Loucy (cell line): ENCODE results near the gene STYXL2.

Experiments used
- H2AFZ ChIP-seq: fragments of 200-600 bp; sonication (generic); 2 replicates; pipeline ENCODE4 v1.6.0; 2016; ENCODE audit warnings: antibody characterized with exemption, mild to moderate bottlenecking, low read length, moderate library complexity
- H3F3A ChIP-seq: fragments of 200-600 bp; 2 replicates; pipeline ENCODE4 v1.6.0; 2016; ENCODE audit warnings: antibody characterized with exemption, low read depth, mild to moderate bottlenecking
- H3K27me3 ChIP-seq: fragments of 200-600 bp; sonication (generic); 2 replicates; pipeline ENCODE4 v1.6.1; 2014; ENCODE audit warnings: low read length, mild to moderate bottlenecking; ENCODE audit not compliant: insufficient read depth, poor library complexity, severe bottlenecking
- H3K36me3 ChIP-seq: fragments of 200-600 bp; sonication (generic); 2 replicates; pipeline ENCODE4 v1.6.1; 2016; ENCODE audit warnings: low read length; ENCODE audit not compliant: insufficient read depth
- H3K4me1 ChIP-seq: fragments of 200-600 bp; sonication (generic); 2 replicates; pipeline ENCODE4 v1.5.1; 2014; ENCODE audit warnings: low read length, mild to moderate bottlenecking; ENCODE audit not compliant: insufficient read depth, poor library complexity, severe bottlenecking
- H3K4me2 ChIP-seq: fragments of 200-600 bp; sonication (generic); 2 replicates; pipeline ENCODE4 v1.6.0; 2014; ENCODE audit warnings: antibody characterized with exemption, low read length, low read depth, mild to moderate bottlenecking; ENCODE audit not compliant: poor library complexity, severe bottlenecking
- H3K4me3 ChIP-seq: fragments of 200-600 bp; sonication (generic); 2 replicates; pipeline ENCODE4 v1.5.1; 2014; ENCODE audit warnings: low read length, mild to moderate bottlenecking, mixed read lengths; ENCODE audit not compliant: poor library complexity, severe bottlenecking
- H3K79me2 ChIP-seq: fragments of 200-600 bp; sonication (generic); 2 replicates; pipeline ENCODE4 v1.6.1; 2014; ENCODE audit warnings: low read length; ENCODE audit not compliant: insufficient read depth
- H3K9ac ChIP-seq: fragments of 200-600 bp; sonication (generic); 2 replicates; pipeline ENCODE4 v1.6.0; 2014; ENCODE audit warnings: mild to moderate bottlenecking, low read depth, low read length, moderate library complexity; ENCODE audit not compliant: poor library complexity, severe bottlenecking
- H3K9me2 ChIP-seq: fragments of 200-600 bp; sonication (generic); replicated peaks from 2 replicates; pipeline ENCODE4 v1.6.1; 2016; ENCODE audit warnings: low read depth, low read length, mixed read lengths
- H3K9me3 ChIP-seq: fragments of 200-600 bp; sonication (generic); 2 replicates; pipeline ENCODE4 v1.6.1; 2014; ENCODE audit warnings: mild to moderate bottlenecking, antibody characterized with exemption, low read length, low read depth; ENCODE audit not compliant: insufficient read depth
- H4K20me1 ChIP-seq: fragments of 200-600 bp; sonication (generic); 2 replicates; pipeline ENCODE4 v1.6.0; 2014; ENCODE audit warnings: antibody characterized with exemption, low read length, mild to moderate bottlenecking; ENCODE audit not compliant: insufficient read depth, poor library complexity, severe bottlenecking
- EZH2phosphoT487 ChIP-seq: fragments of 200-600 bp; IDR thresholded peaks from 2 replicates; pipeline ENCODE4 v1.6.1; 2018; ENCODE audit warnings: antibody characterized with exemption, mild to moderate bottlenecking, moderate library complexity, borderline replicate concordance
- TF ChIP-seq, protein P1 (sequence below): fragments of 200-600 bp; sonication (generic); conservative IDR thresholded peaks from 2 replicates; pipeline ENCODE4 v1.5.1; 2014; ENCODE audit warnings: mild to moderate bottlenecking, antibody characterized with exemption, low read length

Gene STYXL2

DNA sequence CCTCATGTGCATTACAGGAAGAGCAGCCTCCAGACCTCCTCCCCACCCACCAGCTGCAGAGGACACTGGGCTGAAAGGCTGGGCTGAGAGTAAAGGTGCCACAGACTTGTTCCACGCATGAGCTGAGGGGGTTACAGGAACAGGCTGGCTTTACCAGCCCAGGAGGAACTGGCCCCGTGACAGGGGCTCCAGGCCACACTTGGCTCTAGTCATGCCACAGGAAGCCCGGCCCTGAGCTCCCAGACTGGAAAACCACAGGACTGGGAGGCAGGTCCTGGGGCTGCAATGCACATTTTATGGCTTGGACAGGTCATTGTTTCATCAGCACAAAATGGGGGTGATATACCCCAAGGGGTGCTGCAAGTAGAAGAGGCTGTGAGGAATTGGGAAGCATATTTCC is 39.3 kb upstream of the STYXL2 start:
- H3K4me2 ChIP-seq: no peak overlapping the region
- H3F3A ChIP-seq: peaks cover 3% of the 10 kb centered on the region; the same call in 1 of the 2 replicates
- TF ChIP-seq, protein P1, sequence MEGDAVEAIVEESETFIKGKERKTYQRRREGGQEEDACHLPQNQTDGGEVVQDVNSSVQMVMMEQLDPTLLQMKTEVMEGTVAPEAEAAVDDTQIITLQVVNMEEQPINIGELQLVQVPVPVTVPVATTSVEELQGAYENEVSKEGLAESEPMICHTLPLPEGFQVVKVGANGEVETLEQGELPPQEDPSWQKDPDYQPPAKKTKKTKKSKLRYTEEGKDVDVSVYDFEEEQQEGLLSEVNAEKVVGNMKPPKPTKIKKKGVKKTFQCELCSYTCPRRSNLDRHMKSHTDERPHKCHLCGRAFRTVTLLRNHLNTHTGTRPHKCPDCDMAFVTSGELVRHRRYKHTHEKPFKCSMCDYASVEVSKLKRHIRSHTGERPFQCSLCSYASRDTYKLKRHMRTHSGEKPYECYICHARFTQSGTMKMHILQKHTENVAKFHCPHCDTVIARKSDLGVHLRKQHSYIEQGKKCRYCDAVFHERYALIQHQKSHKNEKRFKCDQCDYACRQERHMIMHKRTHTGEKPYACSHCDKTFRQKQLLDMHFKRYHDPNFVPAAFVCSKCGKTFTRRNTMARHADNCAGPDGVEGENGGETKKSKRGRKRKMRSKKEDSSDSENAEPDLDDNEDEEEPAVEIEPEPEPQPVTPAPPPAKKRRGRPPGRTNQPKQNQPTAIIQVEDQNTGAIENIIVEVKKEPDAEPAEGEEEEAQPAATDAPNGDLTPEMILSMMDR: no peak
- TF ChIP-seq EZH2phosphoT487: no peak
- no peak overlapping the region for H3K9ac ChIP-seq
- peaks cover 81% of the 10 kb centered on the region; the same call in 1 of the 2 replicates for H3K36me3 ChIP-seq
- no peak overlapping the region for H2AFZ ChIP-seq
- H3K4me3 ChIP-seq: no peak overlapping the region
- H3K9me3 ChIP-seq: no peaks in the 10 kb centered on the region
- H4K20me1 ChIP-seq: no peaks in the 10 kb centered on the region
- H3K27me3 ChIP-seq: no peaks in the 10 kb centered on the region
- H3K9me2 ChIP-seq: no peaks in the 10 kb centered on the region
- H3K79me2 ChIP-seq: no peaks in the 10 kb centered on the region
- H3K4me1 ChIP-seq: no peaks in the 10 kb centered on the region

- TF ChIP-seq, protein P1: no peak
- H3K4me2 ChIP-seq: no peak overlapping the region
- H3K9ac ChIP-seq: no peak overlapping the region
- no peaks in the 10 kb centered on the region for H3K9me3 ChIP-seq
- no peak overlapping the region for H2AFZ ChIP-seq
- H3K79me2 ChIP-seq: no peaks in the 10 kb centered on the region
- H3K36me3 ChIP-seq: peaks cover 81% of the 10 kb centered on the region; the same call in 1 of the 2 replicates
- no peaks in the 10 kb centered on the region for H4K20me1 ChIP-seq
- H3K4me3 ChIP-seq: no peak overlapping the region
- H3K9me2 ChIP-seq: no peaks in the 10 kb centered on the region
- no peaks in the 10 kb centered on the region for H3K4me1 ChIP-seq
- H3F3A ChIP-seq: peaks cover 3% of the 10 kb centered on the region; the same call in 1 of the 2 replicates
- no peaks in the 10 kb centered on the region for H3K27me3 ChIP-seq
Measured at GRCh38 chr1:167054946-167055630, 38.8 kb upstream of the STYXL2 start.

- H3K4me2 ChIP-seq: no peak overlapping the region
- peaks cover 77% of the 10 kb centered on the region; the same call in 1 of the 2 replicates for H3K36me3 ChIP-seq
- no peaks in the 10 kb centered on the region for H3K4me1 ChIP-seq
- H3K9ac ChIP-seq: no peak overlapping the region
- 0 out of 2 replicates have a peak, but pooled peaks cover 3% of the 10 kb centered on the region for H3F3A ChIP-seq
- H2AFZ ChIP-seq: no peak overlapping the region
- no peaks in the 10 kb centered on the region for H3K79me2 ChIP-seq
- TF ChIP-seq, protein P1: no peak
- no peak for TF ChIP-seq EZH2phosphoT487
- no peaks in the 10 kb centered on the region for H3K9me3 ChIP-seq
- H4K20me1 ChIP-seq: no peaks in the 10 kb centered on the region
- no peak overlapping the region for H3K4me3 ChIP-seq
- no peaks in the 10 kb centered on the region for H3K9me2 ChIP-seq
- no peaks in the 10 kb centered on the region for H3K27me3 ChIP-seq
Measured at GRCh38 chr1:167056529-167057231, 37.2 kb upstream of the STYXL2 start.
